SIG-M5 treated with dmso at 0.1 percent for 504 hours (cell line): ENCODE results near the gene SNX1.
"Not testable (repeated sequence)": the region's sequence is repeated elsewhere in the genome, so short reads cannot be mapped to it uniquely, and the experiment has no call there.

Experiments
- DNase-seq: peaks from one replicate; lab custom pipeline; 2025; ENCODE audit not compliant: unreplicated experiment; lab: John Stamatoyannopoulos, UW

Gene SNX1

DNA sequence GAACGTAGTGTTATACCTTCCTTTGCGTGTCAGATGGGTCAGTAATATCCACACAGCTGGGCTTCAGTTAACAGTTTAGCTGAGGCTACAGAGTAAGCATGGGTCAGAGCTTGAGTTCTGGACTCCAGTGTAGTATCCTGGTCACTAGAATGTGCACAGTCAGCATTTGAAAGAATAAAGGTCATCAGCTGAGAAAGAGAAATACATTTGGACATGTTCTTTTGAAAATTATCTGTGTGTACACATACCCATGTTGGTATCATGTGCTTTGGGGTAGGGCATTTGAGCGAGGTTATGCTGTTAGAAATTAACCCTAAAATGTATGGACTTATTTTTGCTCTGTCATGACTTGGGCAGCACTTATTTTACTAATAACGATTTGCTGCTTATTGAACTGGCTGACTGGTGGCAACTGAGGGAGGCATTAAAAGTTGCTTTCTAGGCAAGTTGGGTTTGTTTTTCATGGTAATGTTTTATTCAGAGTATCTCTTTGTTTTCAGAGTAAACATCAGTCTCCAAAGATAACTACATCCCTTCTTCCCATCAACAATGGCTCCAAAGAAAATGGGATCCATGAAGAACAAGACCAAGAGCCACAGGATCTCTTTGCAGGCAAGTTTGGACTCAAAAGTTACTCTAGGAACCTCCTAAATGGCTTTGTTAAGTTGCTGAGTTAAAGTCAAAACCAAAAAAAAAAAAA, 16.4 kb downstream of the SNX1 start:
- DNase-seq: no peak

DNA sequence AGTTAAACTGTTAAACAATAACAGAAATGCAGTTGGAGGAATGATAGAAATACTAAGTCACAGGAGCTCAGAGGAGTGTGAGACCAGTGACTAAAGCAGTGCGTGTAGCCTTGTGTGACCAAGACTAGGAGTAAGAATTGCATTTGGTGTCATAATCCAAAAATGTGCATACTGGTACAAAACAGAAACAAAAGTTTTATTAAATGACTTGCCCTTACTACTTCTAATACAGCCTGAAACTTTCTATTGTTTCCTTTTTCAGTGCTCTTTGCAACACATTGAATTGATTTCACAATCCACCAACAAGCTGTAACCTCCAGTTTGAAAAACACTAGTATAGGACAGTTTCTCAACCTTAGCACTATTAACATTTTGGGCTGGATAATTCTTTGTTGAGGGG, 17.1 kb downstream of the SNX1 start:
- DNase-seq: peak; percentile 80

GRCh38 chr15:64117759-64118487, 22.1 kb downstream of the SNX1 start:
- no peak for DNase-seq

DNA sequence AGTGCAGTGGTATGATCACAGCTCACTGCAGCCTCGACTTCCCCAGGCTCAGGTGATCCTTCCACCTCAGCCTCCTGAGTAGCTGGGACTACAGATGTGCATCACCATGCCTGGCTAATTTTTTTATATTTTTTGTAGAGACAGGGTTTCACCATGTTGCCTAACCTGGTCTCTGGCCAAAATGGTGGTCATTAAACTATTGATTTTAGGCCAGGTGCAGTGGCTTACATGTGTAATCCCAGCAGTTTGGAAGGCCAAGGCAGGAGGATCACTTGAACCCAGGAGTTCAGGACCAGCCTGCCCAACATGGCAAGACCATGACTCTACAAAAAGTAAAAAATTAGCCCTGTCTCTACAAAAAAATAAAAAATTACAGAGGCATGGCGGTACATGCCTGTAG, 24.5 kb downstream of the SNX1 start:
- DNase-seq: not testable (repeated sequence)

- DNase-seq: no peak
Measured at GRCh38 chr15:64121614-64122013, 25.8 kb downstream of the SNX1 start.

- no peak for DNase-seq
Measured at GRCh38 chr15:64122444-64122843, 26.7 kb downstream of the SNX1 start.

DNA sequence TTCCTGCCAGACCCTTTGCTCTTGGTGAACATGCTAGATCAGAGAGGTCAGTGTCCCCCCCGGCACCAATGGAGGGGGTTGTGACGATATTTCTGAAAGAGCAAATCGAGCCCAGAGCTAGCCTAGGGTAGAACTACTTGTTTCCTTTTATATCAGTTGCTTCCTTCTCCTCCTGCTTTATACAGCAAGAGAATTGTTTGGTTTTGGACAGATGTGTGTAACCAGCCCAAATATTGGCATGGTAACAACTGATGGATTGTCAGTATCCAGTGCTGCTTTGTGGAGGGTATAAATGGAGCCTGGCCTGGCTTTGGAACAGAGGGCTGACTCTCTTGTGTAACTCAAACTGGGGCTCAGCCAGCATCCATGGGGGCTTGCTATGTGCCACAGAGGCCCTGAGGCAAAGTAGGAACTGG, 27.2 kb downstream of the SNX1 start:
- no peak for DNase-seq

DNA sequence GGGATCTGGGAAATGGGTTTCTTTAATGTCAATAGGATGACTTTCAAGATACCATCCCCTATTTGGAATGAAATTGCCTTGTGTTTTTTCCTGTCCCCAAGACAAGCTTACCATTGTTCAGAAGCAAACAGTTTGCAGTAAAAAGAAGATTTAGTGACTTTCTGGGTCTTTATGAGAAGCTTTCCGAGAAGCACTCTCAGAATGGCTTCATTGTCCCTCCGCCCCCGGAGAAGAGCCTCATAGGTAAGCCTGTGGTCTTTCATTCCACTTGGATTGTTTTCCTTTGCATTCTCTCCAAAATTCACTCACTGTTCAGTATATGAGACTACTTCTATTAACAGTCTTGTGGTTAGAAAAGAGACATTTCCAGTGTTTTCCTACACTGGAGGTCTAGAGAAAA, 30.2 kb downstream of the SNX1 start:
- no peak for DNase-seq

DNA sequence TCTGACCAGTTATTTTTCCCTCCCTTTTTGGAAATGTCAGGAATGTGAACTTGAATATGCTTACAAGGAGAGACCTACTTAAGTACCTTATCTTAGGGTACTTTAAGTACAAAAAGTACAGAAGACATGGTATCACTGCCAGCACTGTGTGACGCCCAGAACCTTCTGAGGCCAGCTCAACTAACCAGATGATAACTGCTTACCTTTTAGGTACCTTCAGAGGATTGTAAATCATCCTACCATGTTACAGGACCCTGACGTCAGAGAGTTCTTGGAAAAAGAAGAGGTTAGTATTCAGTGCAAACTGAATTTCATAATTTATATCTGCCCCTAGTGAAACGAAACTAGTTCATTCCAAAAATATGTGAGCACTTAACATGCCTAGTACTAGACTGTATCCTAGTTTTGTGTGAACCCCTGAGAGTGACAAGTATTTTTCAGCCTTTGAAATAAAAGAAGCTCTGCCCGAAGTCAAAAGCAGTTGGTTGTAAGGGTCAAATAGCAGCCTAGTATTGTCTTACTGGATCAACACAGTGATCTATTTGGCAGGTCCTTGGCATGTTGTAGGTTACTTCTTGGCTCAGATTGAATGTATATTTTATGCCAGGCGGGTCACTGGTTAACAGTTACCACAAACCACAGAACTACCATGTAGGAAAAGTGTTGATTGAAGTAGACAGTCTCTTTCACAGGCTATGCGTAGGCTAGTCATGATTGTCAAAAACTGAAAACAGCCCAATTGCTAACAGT, 31.9 kb downstream of the SNX1 start:
- DNase-seq: no peak

DNA sequence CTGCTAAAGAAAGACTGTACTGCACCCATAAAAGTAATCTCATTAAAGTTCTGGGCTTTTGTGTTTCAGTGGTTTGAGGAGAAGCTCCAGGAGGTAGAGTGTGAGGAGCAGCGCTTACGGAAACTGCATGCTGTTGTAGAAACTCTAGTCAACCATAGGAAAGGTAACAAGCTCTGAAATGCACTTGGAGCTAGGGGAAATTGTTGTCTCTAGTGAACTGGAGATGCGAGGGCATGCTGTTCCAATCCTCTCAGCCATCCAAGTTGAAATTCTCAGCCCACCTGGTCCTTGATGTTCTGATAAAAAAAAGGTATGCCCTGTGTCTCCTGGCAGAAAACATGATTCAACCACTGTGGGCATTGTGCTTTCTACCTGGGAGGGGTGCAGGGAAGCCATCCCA, 34.4 kb downstream of the SNX1 start:
- DNase-seq: no peak

- no peak for DNase-seq
Measured at GRCh38 chr15:64131547-64131946, 35.8 kb downstream of the SNX1 start.

- DNase-seq: no peak
Measured at GRCh38 chr15:64132217-64132616, 36.4 kb downstream of the SNX1 start.

- no peak for DNase-seq
Measured at GRCh38 chr15:64133623-64134344, 38.0 kb downstream of the SNX1 start.

DNA sequence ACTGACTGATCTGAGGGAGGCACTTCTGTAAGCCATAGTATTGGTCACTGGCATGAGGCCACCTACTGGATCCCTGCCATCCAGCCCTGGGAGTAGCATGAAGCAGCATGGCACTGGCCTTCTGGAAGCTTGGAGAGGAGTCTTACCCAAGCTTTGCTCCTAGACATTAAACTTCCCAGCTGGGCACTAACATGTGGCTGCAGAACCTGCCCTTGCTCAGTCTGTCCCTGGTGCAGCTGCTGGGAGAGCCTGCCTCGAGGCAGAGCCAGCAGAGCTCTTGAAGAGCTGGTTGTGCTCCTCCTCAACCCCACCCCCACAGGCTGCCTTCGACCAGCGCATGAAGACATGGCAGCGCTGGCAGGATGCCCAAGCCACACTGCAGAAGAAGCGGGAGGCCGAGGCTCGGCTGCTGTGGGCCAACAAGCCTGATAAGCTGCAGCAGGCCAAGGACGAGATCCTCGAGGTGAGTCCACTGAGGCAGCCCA, 38.6 kb downstream of the SNX1 start:
- no peak for DNase-seq

DNA sequence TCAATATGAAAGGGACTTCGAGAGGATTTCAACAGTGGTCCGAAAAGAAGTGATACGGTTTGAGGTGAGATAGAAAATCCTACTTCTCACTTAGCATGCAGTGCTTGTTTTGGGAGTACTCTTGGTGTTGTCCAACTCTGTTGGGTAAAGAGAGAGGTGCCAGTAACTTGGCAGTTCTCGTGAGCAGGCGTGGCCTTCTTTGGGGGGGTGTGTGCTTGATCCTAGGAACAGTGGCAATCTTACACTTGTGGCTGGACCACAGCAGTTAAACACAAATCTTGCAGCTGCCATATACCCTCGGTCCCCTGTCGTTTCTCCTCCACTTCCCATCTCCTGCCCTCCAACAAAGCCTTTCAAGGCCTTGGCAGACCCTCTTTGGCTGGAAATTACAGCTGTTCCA, 40.6 kb downstream of the SNX1 start:
- DNase-seq: no peak

DNA sequence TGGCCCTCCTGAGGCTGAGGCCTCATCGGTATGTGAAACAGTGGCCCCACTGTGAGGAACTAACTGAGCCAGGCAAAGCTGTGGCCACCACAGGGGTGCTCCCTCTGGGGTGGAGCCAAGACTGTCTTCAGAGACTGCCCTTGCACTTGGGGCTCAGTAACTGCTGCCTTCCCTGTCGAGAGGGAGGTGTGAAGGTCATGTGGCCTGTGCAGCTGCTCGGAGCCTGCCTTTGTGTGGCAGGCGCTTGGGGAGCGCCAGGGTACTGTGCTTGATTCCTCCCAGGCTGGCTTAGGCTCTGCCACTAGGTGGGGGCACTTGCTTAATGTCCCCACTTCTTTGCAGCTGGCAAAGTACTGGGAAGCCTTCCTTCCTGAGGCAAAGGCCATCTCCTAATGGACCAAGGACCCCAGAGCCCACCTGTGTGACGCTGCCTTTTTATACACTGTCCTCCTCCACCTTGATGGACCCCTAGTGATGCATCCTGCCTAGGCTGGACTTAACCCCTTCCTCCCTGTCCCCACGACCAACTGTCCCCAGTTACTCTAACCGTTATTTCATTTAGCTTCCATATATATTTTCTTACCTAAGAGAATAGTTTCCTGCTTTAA, 41.5 kb downstream of the SNX1 start:
- no peak for DNase-seq

- no peak for DNase-seq
Measured at GRCh38 chr15:64138331-64138941, 42.7 kb downstream of the SNX1 start.

DNA sequence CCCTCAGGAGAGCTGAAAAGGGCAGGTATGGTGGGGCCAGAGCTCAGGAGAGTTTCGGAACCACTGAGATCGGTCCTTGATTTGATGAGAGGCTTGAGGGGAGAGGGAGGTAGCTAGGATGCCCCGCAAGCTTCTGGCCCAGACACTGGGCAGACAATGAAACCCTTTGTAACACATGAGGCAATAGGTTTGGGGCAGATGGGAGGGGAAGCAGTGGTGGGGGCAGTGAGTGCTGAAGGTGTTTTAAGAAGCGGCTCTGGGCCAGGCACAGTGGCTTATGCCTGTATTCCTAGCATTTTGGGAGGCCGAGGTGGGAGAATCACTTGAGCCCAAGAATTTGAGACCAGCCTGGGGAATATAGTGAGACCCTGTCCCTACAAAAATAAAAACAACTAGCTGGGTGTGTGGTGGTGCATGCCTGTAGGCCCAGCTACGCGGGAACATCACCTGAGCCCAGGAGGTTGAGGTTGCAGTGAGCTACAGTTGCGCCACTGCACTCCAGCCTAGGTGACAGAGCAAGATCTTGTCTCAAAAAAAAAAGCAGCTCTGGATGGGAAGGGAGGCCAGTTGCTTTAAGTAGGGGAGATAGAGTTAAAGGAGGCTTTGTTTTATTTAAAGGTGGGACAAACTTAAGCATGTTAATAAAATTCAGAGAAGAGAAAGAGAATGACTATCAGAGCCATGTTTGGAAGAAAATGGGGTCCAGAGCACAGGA, 46.2 kb downstream of the SNX1 start:
- DNase-seq: no peak

DNA sequence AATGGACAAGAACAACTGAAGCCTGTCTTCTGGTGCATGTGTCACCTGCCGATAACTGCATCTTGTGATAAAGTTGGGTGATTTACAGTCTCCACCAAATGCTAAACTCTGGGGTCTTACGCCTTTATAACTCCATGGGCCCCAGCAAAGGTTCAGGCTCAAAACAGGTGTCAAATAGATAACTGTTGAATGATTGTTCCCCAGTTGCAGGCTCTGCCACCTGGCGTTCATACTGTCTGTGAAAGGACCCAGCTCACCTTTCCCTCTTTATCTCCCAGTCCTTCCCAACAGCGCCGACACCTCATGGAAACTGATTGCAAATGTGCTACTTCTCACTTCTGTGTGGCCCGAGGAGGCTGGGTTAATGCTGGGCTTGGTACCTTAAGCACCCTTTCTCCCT, 47.5 kb downstream of the SNX1 start:
- DNase-seq: no peak

DNA sequence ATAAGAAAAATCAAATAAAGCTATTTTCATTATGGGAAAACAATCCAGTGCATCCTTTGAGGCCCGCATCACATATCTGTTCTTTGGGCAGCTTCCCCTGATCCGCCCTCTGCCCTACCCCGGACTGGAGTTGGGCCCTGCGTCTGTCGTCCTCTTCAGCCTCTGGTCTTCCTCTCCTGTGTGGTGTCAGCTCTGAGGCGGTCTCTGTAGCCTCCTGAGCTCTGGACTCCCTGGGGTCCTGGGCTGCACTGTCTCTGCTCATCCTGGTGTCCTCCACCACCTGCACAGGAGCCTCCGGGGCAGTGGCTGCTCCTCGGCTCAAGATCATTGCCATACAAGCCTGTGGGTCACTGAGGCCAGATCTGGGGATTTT, 48.4 kb downstream of the SNX1 start:
- no peak for DNase-seq
